Progenitor cell of endocrine pancreas (in vitro differentiated cells): Measurements from ENCODE around the gene OR52L1. TPM values are rescaled to one million over a fixed set of nuclear protein-coding genes. Genes with fewer than 3 reads are reported as not detected.
A peak's percentile ranks its signal among the peaks of the same experiment; 100 is the strongest.

Experiments
- DNase-seq: peaks from one replicate; pipeline ENCODE4 v3.0.0; 2021; ENCODE audit warnings: low spot score; ENCODE audit not compliant: unreplicated experiment
- H3K27ac Mint-ChIP-seq: 2 replicates; pipeline ENCODE4 v1.8.0; 2021; ENCODE audit warnings: mild to moderate bottlenecking, moderate library complexity, mixed read lengths
- H3K27me3 Mint-ChIP-seq: 2 replicates; pipeline ENCODE4 v1.8.0; 2021; ENCODE audit warnings: mixed read lengths
- H3K36me3 Mint-ChIP-seq: 2 replicates; pipeline ENCODE4 v1.8.0; 2022; ENCODE audit warnings: mixed read lengths; ENCODE audit not compliant: insufficient read depth
- H3K4me1 Mint-ChIP-seq: 2 replicates; pipeline ENCODE4 v1.8.0; 2021; ENCODE audit warnings: low read depth, mixed read lengths
- H3K4me3 Mint-ChIP-seq: 2 replicates; pipeline ENCODE4 v1.8.0; 2021; ENCODE audit warnings: low read depth, mild to moderate bottlenecking, moderate library complexity, mixed read lengths
- H3K9me3 Mint-ChIP-seq: 2 replicates; pipeline ENCODE4 v1.8.0; 2021; ENCODE audit warnings: low read depth, mixed read lengths
- CTCF ChIP-seq: fragments of 200-600 bp; sonication (generic); IDR thresholded peaks from one replicate; pipeline ENCODE4 v1.5.0; 2021; ENCODE audit warnings: antibody characterized with exemption, mild to moderate bottlenecking; ENCODE audit not compliant: unreplicated experiment
- total RNA-seq: library from RNA; stranded (reverse); gene quantifications from 2 replicates; pipeline ENCODE4 v1.2.1, GENCODE V29; 2021

Gene OR52L1
- total RNA-seq, 1 donor from 2014 or later, result not detected

GRCh38 chr11:5994791-5995190, 8.0 kb upstream of the OR52L1 start:
- TF ChIP-seq CTCF, result no peak
- H3K36me3 Mint-ChIP-seq, result no peaks in the 10 kb centered on the region
- DNase-seq, result no peak

GRCh38 chr11:5992604-5993251, 5.9 kb upstream of the OR52L1 start:
- Mint-ChIP-seq H3K36me3 (no peaks in the 10 kb centered on the region), H3K9me3 (peaks cover under 1% of the 10 kb centered on the region), H3K4me1 (peaks cover 3% of the 10 kb centered on the region), H3K4me3 (no peak overlapping the region), H3K27ac (no peak overlapping the region), H3K27me3 (peaks cover 16% of the 10 kb centered on the region)
- peak; percentile 64 for TF ChIP-seq CTCF
- no peak for DNase-seq

More at GRCh38 chr11:5994791-5995190, 8.0 kb upstream of the OR52L1 start:
- Mint-ChIP-seq H3K4me1 (no peaks in the 10 kb centered on the region), H3K27me3 (peaks cover 15% of the 10 kb centered on the region), H3K4me3 (no peak overlapping the region), H3K9me3 (no peaks in the 10 kb centered on the region), H3K27ac (no peak overlapping the region)

- Mint-ChIP-seq H3K4me3 (no peak overlapping the region), H3K9me3 (peaks cover 3% of the 10 kb centered on the region), H3K27ac (no peak overlapping the region), H3K4me1 (peaks cover 3% of the 10 kb centered on the region), H3K36me3 (no peaks in the 10 kb centered on the region), H3K27me3 (peaks cover 16% of the 10 kb centered on the region)
- DNase-seq, result no peak
- no peak for TF ChIP-seq CTCF
Measured at GRCh38 chr11:5992150-5992549, 5.4 kb upstream of the OR52L1 start.

- Mint-ChIP-seq H3K27me3 (peaks cover 11% of the 10 kb centered on the region), H3K36me3 (no peaks in the 10 kb centered on the region), H3K27ac (no peak overlapping the region), H3K9me3 (peaks cover 3% of the 10 kb centered on the region), H3K4me1 (peaks cover 3% of the 10 kb centered on the region), H3K4me3 (no peak overlapping the region)
- TF ChIP-seq CTCF, result no peak
- DNase-seq, result no peak
Measured at GRCh38 chr11:5989203-5989602, 2.4 kb upstream of the OR52L1 start.

- Mint-ChIP-seq H3K4me3 (no peak overlapping the region), H3K27me3 (no peaks in the 10 kb centered on the region), H3K36me3 (no peaks in the 10 kb centered on the region), H3K9me3 (peaks cover 26% of the 10 kb centered on the region), H3K4me1 (no peaks in the 10 kb centered on the region), H3K27ac (no peak overlapping the region)
- DNase-seq, result no peak
- peak; percentile 16 for TF ChIP-seq CTCF
Measured at GRCh38 chr11:5983443-5983842, 3.3 kb downstream of the OR52L1 start.
